ENCODE data around the gene RNF13. TPM values are rescaled to one million over a fixed set of nuclear protein-coding genes. Genes with fewer than 3 reads are reported as not detected.

Gene RNF13
- total and polyA plus RNA-seq, 2 donors (not counting 1 experiment from before 2014, with no cell fraction given) = 38.0 to 86.5 TPM

- Histone ChIP-seq H3K4me3 (ENCODE audit: control extremely low read depth in 1 of 5, extremely low read depth in 1 of 5, insufficient read depth in 1 of 5, low read depth in 2 of 5, low read length in 4 of 5) (no peak overlapping the region), H2AFZ (ENCODE audit: insufficient read depth, low read depth, low read length, poor library complexity, severe bottlenecking) (no peak overlapping the region), H3K27me3 (replicated peaks in 1 of 4; ENCODE audit: control extremely low read depth in 1 of 4, control insufficient read depth in 3 of 4, insufficient read depth in 4 of 4, low read length in 3 of 4) (peaks cover 0 to 3% (median 0%) of the 10 kb centered on the region in 4 experiments), H3K4me2 (replicated peaks; ENCODE audit: low read depth, low read length, poor library complexity, severe bottlenecking) (no peak overlapping the region), H3K9me3 (ENCODE audit: control extremely low read depth in 1 of 3, control insufficient read depth in 2 of 3, insufficient read depth in 1 of 3, low read length in 2 of 3) (no peaks in the 10 kb centered on the region), H4K20me1 (ENCODE audit: control insufficient read depth, insufficient read depth, low read length, poor library complexity, severe bottlenecking) (no peaks in the 10 kb centered on the region), H3K27ac (ENCODE audit: low read length in 2 of 2) (no peak overlapping the region), H3K4me1 (ENCODE audit: control insufficient read depth in 2 of 2, insufficient read depth in 2 of 2, low read length in 2 of 2) (no peaks in the 10 kb centered on the region), H3K79me2 (ENCODE audit: control insufficient read depth, insufficient read depth, low read length) (no peaks in the 10 kb centered on the region), H3K36me3 (replicated peaks in 1 of 2; ENCODE audit: control extremely low read depth in 1 of 2, control insufficient read depth in 1 of 2, extremely low read depth in 1 of 2, insufficient read depth in 2 of 2, low read length in 1 of 2) (no peaks in the 10 kb centered on the region), H3K9ac (ENCODE audit: low read length) (no peak overlapping the region)
- TF ChIP-seq, protein P1, sequence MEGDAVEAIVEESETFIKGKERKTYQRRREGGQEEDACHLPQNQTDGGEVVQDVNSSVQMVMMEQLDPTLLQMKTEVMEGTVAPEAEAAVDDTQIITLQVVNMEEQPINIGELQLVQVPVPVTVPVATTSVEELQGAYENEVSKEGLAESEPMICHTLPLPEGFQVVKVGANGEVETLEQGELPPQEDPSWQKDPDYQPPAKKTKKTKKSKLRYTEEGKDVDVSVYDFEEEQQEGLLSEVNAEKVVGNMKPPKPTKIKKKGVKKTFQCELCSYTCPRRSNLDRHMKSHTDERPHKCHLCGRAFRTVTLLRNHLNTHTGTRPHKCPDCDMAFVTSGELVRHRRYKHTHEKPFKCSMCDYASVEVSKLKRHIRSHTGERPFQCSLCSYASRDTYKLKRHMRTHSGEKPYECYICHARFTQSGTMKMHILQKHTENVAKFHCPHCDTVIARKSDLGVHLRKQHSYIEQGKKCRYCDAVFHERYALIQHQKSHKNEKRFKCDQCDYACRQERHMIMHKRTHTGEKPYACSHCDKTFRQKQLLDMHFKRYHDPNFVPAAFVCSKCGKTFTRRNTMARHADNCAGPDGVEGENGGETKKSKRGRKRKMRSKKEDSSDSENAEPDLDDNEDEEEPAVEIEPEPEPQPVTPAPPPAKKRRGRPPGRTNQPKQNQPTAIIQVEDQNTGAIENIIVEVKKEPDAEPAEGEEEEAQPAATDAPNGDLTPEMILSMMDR (IDR thresholded peaks at IDR 0.05) = no peak
- TF ChIP-seq EZH2 (IDR thresholded peaks at IDR 0.05; ENCODE audit: borderline replicate concordance, insufficient read depth, low read depth, low read length, poor library complexity, severe bottlenecking) = no peak
- intact Hi-C loops (cut with micrococcal nuclease) = no loop called here
- POLR2A ChIA-PET = no interaction called here
- CTCF ChIA-PET = no interaction called here
- no peak for ATAC-seq (ENCODE audit: low read depth)
- Mint-ChIP-seq H3K4me3 (no peak overlapping the region), H3K27me3 (peaks cover 17% of the 10 kb centered on the region), H3K27ac (no peak overlapping the region), H3K4me1 (no peaks in the 10 kb centered on the region), H3K9me3 (ENCODE audit: insufficient read depth) (no peaks in the 10 kb centered on the region)
- no peak for DNase-seq
Measured at GRCh38 chr3:150006794-150007193, 193.8 kb downstream of the RNF13 start.

Small RNA genes lying within 50 kb of the gene (small RNA-seq; reads per million reads assigned to genes)
- not detected for gene RNU6-507P (ENCODE audit: insufficient read length, low read depth, low replicate concordance)
- gene RNU6-720P (ENCODE audit: insufficient read length, low read depth, low replicate concordance) = not detected

Other genes starting within 250 kb of the RNF13 start
- gene WWTR1, start 155.2 kb upstream of the RNF13 start, total RNA-seq = 0.92 and 2.3 TPM in 2 replicates
- gene WWTR1, start 155.2 kb upstream of the RNF13 start, polyA plus RNA-seq = 0.42 and 0.79 TPM in 2 replicates
- 45.1 and 47.8 TPM in 2 replicates for gene COMMD2, start 60.7 kb upstream of the RNF13 start, total RNA-seq
- gene COMMD2, start 60.7 kb upstream of the RNF13 start, polyA plus RNA-seq = 15.0 and 15.7 TPM in 2 replicates
- not detected in 2 replicates for gene ANKUB1, start 20.7 kb upstream of the RNF13 start, total RNA-seq
- gene ANKUB1, start 20.7 kb upstream of the RNF13 start, polyA plus RNA-seq = not detected in 2 replicates
- 8.1 and 11.2 TPM in 2 replicates for gene PFN2, start 157.7 kb downstream of the RNF13 start, total RNA-seq
- 1.0 and 1.2 TPM in 2 replicates for gene PFN2, start 157.7 kb downstream of the RNF13 start, polyA plus RNA-seq